Testis (tissue), 2 donors: ENCODE results near the gene MED17.

Experiments
- POLR2A ChIP-seq: fragments of 450-650 bp; IDR thresholded peaks from one replicate; pipeline ENCODE4 v1.6.1; 2017; ENCODE audit warnings: antibody characterized with exemption, mild to moderate bottlenecking, moderate library complexity
- TF ChIP-seq, protein P1 (sequence below), 3 experiments: fragments of 450-650 bp in 2 of 3; fragments of 200-600 bp in 1 of 3; sonication (generic) in 1 of 3; IDR thresholded peaks; one replicate each; pipeline ENCODE4 v1.5.1; 2016 to 2019; ENCODE audit warnings: antibody characterized with exemption in 3 of 3, mild to moderate bottlenecking in 2 of 3, moderate library complexity in 1 of 3

DNA sequence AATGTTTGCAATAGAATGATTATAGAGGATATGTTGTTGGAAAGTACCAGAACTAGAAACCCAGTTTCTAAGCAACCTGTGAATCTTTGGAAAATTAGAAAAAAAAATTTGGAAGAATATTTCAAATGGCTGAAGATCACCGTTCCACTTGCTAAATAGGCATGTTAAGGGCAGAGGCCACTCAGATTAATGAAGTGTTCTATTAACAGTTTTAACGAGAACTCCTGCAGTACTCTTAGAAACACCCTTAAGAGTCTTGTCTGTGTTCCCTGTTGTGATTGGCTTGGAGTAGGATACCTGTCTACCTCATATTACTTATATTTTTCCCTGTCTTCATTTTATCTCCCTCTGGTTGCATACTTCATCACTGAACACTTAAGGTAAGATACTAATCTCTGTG is 38.0 kb upstream of the MED17 start:
- TF ChIP-seq, protein P1, sequence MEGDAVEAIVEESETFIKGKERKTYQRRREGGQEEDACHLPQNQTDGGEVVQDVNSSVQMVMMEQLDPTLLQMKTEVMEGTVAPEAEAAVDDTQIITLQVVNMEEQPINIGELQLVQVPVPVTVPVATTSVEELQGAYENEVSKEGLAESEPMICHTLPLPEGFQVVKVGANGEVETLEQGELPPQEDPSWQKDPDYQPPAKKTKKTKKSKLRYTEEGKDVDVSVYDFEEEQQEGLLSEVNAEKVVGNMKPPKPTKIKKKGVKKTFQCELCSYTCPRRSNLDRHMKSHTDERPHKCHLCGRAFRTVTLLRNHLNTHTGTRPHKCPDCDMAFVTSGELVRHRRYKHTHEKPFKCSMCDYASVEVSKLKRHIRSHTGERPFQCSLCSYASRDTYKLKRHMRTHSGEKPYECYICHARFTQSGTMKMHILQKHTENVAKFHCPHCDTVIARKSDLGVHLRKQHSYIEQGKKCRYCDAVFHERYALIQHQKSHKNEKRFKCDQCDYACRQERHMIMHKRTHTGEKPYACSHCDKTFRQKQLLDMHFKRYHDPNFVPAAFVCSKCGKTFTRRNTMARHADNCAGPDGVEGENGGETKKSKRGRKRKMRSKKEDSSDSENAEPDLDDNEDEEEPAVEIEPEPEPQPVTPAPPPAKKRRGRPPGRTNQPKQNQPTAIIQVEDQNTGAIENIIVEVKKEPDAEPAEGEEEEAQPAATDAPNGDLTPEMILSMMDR (IDR thresholded peaks at IDR 0.05): no peak
- no peak for TF ChIP-seq POLR2A
